GM23338 (cell line): ENCODE results near the gene ADAMTS10. TPM values are rescaled to one million over a fixed set of nuclear protein-coding genes. Genes with fewer than 3 reads are reported as not detected.

Source experiments
- ATAC-seq: fragments of 200-7000 bp; cut with Tn5 transposase; 3 replicates; pipeline ENCODE4 v1.9.1; 2020
- DNase-seq: peaks from one replicate; pipeline ENCODE4 v3.0.0-alpha.2; 2015; ENCODE audit warnings: low spot score
- H2AFZ ChIP-seq: fragments of 200-600 bp; sonication (generic); 2 replicates; pipeline ENCODE4 v1.8.0; 2016; ENCODE audit warnings: antibody characterized with exemption, mild to moderate bottlenecking, moderate library complexity
- H3F3A ChIP-seq: fragments of 200-600 bp; sonication (generic); replicated peaks from 2 replicates; pipeline ENCODE4 v1.8.0; 2017; ENCODE audit warnings: antibody characterized with exemption, mixed run types, low read depth
- H3K27ac ChIP-seq: fragments of 200-600 bp; sonication (generic); 2 replicates; pipeline ENCODE4 v1.6.1; 2016; ENCODE audit warnings: low read depth
- H3K27me3 ChIP-seq: fragments of 200-600 bp; sonication (generic); 2 replicates; pipeline ENCODE4 v1.8.0; 2016; ENCODE audit warnings: mild to moderate bottlenecking, mixed run types, moderate library complexity; ENCODE audit not compliant: insufficient read depth
- H3K36me3 ChIP-seq: fragments of 200-600 bp; sonication (generic); 2 replicates; pipeline ENCODE4 v1.8.0; 2016; ENCODE audit warnings: mild to moderate bottlenecking; ENCODE audit not compliant: insufficient read depth
- H3K4me1 ChIP-seq: fragments of 200-600 bp; sonication (generic); 2 replicates; pipeline ENCODE4 v1.8.0; 2016; ENCODE audit warnings: mild to moderate bottlenecking, moderate library complexity; ENCODE audit not compliant: insufficient read depth
- H3K4me2 ChIP-seq: fragments of 200-600 bp; sonication (generic); 2 replicates; pipeline ENCODE4 v1.7.1; 2017; ENCODE audit warnings: mixed run types
- H3K4me3 ChIP-seq: fragments of 200-600 bp; sonication (generic); 2 replicates; pipeline ENCODE4 v1.6.1; 2016; ENCODE audit warnings: mixed run types
- H3K79me2 ChIP-seq: fragments of 200-600 bp; sonication (generic); replicated peaks from 2 replicates; pipeline ENCODE4 v1.8.0; 2017; ENCODE audit warnings: mild to moderate bottlenecking; ENCODE audit not compliant: insufficient read depth
- H3K9me2 ChIP-seq: fragments of 200-600 bp; sonication (generic); 2 replicates; pipeline ENCODE4 v1.8.0; 2017; ENCODE audit not compliant: insufficient read depth
- H4K20me1 ChIP-seq: fragments of 200-600 bp; sonication (generic); replicated peaks from 2 replicates; pipeline ENCODE4 v1.8.0; 2017; ENCODE audit warnings: mild to moderate bottlenecking; ENCODE audit not compliant: insufficient read depth
- H3K27ac Mint-ChIP-seq: 2 replicates; pipeline ENCODE4 v1.8.0; 2020; ENCODE audit warnings: inconsistent platforms, mild to moderate bottlenecking, moderate library complexity, mixed read lengths
- H3K27me3 Mint-ChIP-seq: 3 replicates; pipeline ENCODE4 v1.8.0; 2022; ENCODE audit warnings: low read depth, mild to moderate bottlenecking, moderate library complexity, mixed read lengths, inconsistent platforms; ENCODE audit not compliant: insufficient read depth, poor library complexity
- H3K36me3 Mint-ChIP-seq: 3 replicates; pipeline ENCODE4 v1.8.0; 2021; ENCODE audit warnings: low read depth, mild to moderate bottlenecking, inconsistent platforms, moderate library complexity, mixed read lengths
- H3K4me1 Mint-ChIP-seq: 3 replicates; pipeline ENCODE4 v1.8.0; 2020; ENCODE audit warnings: mild to moderate bottlenecking, inconsistent platforms, mixed read lengths
- H3K4me3 Mint-ChIP-seq: 3 replicates; pipeline ENCODE4 v1.8.0; 2021; ENCODE audit warnings: moderate library complexity, mild to moderate bottlenecking, inconsistent platforms, mixed read lengths
- H3K9me3 Mint-ChIP-seq: 3 replicates; pipeline ENCODE4 v1.8.0; 2020; ENCODE audit warnings: moderate library complexity, mild to moderate bottlenecking, inconsistent platforms, mixed read lengths
- CREB1 ChIP-seq: fragments of 250-450 bp; sonication (Bioruptor Pico); IDR thresholded peaks from 2 replicates; pipeline ENCODE4 v1.5.0; 2020; ENCODE audit warnings: low read depth, mild to moderate bottlenecking, moderate library complexity
- EZH2 ChIP-seq: fragments of 200-600 bp; sonication (generic); IDR thresholded peaks from one replicate; pipeline ENCODE4 v1.8.0; 2017; ENCODE audit warnings: antibody characterized with exemption, mild to moderate bottlenecking, low read depth; ENCODE audit not compliant: unreplicated experiment
- JUNB ChIP-seq: IDR thresholded peaks from one replicate; pipeline ENCODE4 v1.6.1; 2016; ENCODE audit warnings: antibody characterized with exemption; ENCODE audit not compliant: unreplicated experiment
- NANOG ChIP-seq: IDR thresholded peaks from 2 replicates; pipeline ENCODE4 v1.6.1; 2016; ENCODE audit warnings: antibody characterized with exemption, borderline replicate concordance
- ZNF114 ChIP-seq: fragments of 250-450 bp; sonication (Bioruptor Pico); IDR thresholded peaks from 2 replicates; pipeline ENCODE4 v1.5.0; 2020; ENCODE audit warnings: mild to moderate bottlenecking, moderate library complexity
- ZNF331 ChIP-seq: fragments of 250-450 bp; sonication (Bioruptor Pico); IDR thresholded peaks from 2 replicates; pipeline ENCODE4 v1.5.0; 2020; ENCODE audit warnings: low read depth, mild to moderate bottlenecking, moderate library complexity
- polyA plus RNA-seq: library from polyadenylated mRNA; unstranded; fragments of >200 nt; fragmentation: Nextera tagmentation; extraction: Ambion mirVana; gene quantifications from 2 replicates; pipeline ENCODE4 v1.2.1, GENCODE V29; 2016
- total RNA-seq: library from RNA; depleted of rRNA; stranded (reverse); fragments of >200 nt; shearing (Covaris generic); gene quantifications from 2 replicates; pipeline ENCODE4 v1.2.3, GENCODE V29; 2014
- TF ChIP-seq, protein P1 (sequence below): IDR thresholded peaks from one replicate; pipeline ENCODE4 v1.6.1; 2018; ENCODE audit warnings: antibody characterized with exemption; ENCODE audit not compliant: unreplicated experiment
- TF ChIP-seq, protein P2 (sequence below), 2 experiments: fragments of 200-600 bp in 1 of 2; sonication (generic) in 1 of 2; conservative IDR thresholded peaks; 2 replicates each; pipeline versions ENCODE4 v1.5.1 to v1.6.1; 2016 to 2017; ENCODE audit warnings: antibody characterized with exemption in 2 of 2, low read depth in 2 of 2, mild to moderate bottlenecking in 2 of 2, moderate library complexity in 1 of 2

The ADAMTS10 gene
- total and polyA plus RNA-seq, 2 experiments from 2014 or later: 5.0 to 25.9 TPM

DNA sequence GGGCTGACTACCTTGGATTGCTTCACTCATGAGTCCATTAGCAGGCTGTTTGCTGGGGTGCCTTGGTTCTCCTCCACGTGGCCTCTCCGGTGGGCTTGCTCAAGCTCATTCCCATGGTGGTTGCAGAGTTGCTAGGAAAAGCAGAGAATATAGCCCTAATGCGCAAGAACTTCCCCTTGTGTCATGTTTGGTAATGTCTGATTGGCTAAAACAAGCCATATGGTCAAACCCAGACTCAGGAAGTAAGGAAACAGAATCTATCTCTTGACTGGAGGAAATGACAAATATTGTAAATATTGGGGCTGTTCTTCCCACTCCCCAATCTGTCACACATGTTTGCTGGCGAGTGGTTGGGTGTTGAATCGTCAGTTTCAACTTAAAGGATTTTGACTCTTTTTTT, 32.0 kb upstream of the ADAMTS10 start (continued):
- TF ChIP-seq, protein P1, sequence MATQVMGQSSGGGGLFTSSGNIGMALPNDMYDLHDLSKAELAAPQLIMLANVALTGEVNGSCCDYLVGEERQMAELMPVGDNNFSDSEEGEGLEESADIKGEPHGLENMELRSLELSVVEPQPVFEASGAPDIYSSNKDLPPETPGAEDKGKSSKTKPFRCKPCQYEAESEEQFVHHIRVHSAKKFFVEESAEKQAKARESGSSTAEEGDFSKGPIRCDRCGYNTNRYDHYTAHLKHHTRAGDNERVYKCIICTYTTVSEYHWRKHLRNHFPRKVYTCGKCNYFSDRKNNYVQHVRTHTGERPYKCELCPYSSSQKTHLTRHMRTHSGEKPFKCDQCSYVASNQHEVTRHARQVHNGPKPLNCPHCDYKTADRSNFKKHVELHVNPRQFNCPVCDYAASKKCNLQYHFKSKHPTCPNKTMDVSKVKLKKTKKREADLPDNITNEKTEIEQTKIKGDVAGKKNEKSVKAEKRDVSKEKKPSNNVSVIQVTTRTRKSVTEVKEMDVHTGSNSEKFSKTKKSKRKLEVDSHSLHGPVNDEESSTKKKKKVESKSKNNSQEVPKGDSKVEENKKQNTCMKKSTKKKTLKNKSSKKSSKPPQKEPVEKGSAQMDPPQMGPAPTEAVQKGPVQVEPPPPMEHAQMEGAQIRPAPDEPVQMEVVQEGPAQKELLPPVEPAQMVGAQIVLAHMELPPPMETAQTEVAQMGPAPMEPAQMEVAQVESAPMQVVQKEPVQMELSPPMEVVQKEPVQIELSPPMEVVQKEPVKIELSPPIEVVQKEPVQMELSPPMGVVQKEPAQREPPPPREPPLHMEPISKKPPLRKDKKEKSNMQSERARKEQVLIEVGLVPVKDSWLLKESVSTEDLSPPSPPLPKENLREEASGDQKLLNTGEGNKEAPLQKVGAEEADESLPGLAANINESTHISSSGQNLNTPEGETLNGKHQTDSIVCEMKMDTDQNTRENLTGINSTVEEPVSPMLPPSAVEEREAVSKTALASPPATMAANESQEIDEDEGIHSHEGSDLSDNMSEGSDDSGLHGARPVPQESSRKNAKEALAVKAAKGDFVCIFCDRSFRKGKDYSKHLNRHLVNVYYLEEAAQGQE: no peak
- TF ChIP-seq ZNF114 (CRISPR knock-in tag): no peak
- no peak for TF ChIP-seq EZH2
- no peak for TF ChIP-seq NANOG
- no peak for TF ChIP-seq ZNF331 (CRISPR knock-in tag)
- no peak for TF ChIP-seq CREB1 (CRISPR knock-in tag)
- TF ChIP-seq JUNB: no peak
- TF ChIP-seq, protein P2, sequence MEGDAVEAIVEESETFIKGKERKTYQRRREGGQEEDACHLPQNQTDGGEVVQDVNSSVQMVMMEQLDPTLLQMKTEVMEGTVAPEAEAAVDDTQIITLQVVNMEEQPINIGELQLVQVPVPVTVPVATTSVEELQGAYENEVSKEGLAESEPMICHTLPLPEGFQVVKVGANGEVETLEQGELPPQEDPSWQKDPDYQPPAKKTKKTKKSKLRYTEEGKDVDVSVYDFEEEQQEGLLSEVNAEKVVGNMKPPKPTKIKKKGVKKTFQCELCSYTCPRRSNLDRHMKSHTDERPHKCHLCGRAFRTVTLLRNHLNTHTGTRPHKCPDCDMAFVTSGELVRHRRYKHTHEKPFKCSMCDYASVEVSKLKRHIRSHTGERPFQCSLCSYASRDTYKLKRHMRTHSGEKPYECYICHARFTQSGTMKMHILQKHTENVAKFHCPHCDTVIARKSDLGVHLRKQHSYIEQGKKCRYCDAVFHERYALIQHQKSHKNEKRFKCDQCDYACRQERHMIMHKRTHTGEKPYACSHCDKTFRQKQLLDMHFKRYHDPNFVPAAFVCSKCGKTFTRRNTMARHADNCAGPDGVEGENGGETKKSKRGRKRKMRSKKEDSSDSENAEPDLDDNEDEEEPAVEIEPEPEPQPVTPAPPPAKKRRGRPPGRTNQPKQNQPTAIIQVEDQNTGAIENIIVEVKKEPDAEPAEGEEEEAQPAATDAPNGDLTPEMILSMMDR (conservative IDR thresholded peaks at IDR 0.05; ENCODE audit: low read depth in 2 of 2): no peak

- Histone ChIP-seq H3K79me2 (no peaks in the 10 kb centered on the region), H3K27ac (no peak overlapping the region), H3K9me2 (no peaks in the 10 kb centered on the region), H3K4me2 (no peak overlapping the region), H2AFZ (no peak overlapping the region), H3K27me3 (no peaks in the 10 kb centered on the region), H4K20me1 (no peaks in the 10 kb centered on the region), H3K4me3 (no peak overlapping the region), H3K36me3 (no peaks in the 10 kb centered on the region), H3K4me1 (no peaks in the 10 kb centered on the region), H3F3A (no peaks in the 10 kb centered on the region)
- ATAC-seq: peak; percentile 48; the same call in 2 of the 3 replicates
- TF ChIP-seq, protein P2 (conservative IDR thresholded peaks at IDR 0.05; ENCODE audit: low read depth in 2 of 2): peak; percentile 69 to 76
- TF ChIP-seq ZNF331 (CRISPR knock-in tag) (peak; percentile 80), ZNF114 (CRISPR knock-in tag) (no peak)
- no peak overlapping the region for H3K4me3 Mint-ChIP-seq
- H3K4me1 Mint-ChIP-seq: no peaks in the 10 kb centered on the region
- peaks cover 80% of the 10 kb centered on the region for H3K9me3 Mint-ChIP-seq
- H3K36me3 Mint-ChIP-seq: peaks cover 14% of the 10 kb centered on the region
- H3K27ac Mint-ChIP-seq: no peak overlapping the region
- H3K27me3 Mint-ChIP-seq: peaks cover 14% of the 10 kb centered on the region
- DNase-seq: peak; percentile 75
These were observed 31.5 kb upstream of the ADAMTS10 start for GRCh38 chr19:8641908-8642547.
